Endodermal cell (in vitro differentiated cells): Measurements from ENCODE around the gene GPR25. TPM values are rescaled to one million over a fixed set of nuclear protein-coding genes. Genes with fewer than 3 reads are reported as not detected.

Experiments
- DNase-seq: peaks from one replicate; pipeline ENCODE4 v3.0.0-alpha.2; 2017
- H3K27ac ChIP-seq: 2 replicates; pipeline ENCODE4 v1.5.1; 2013; ENCODE audit warnings: mild to moderate bottlenecking, low read depth, low read length, moderate library complexity
- H3K27me3 ChIP-seq: 2 replicates; pipeline ENCODE4 v1.6.1; 2013; ENCODE audit warnings: mild to moderate bottlenecking, low read length, moderate library complexity; ENCODE audit not compliant: insufficient read depth, control insufficient read depth, poor library complexity, severe bottlenecking
- H3K36me3 ChIP-seq: 2 replicates; pipeline ENCODE4 v1.7.0; 2013; ENCODE audit warnings: mild to moderate bottlenecking, low read length, moderate library complexity; ENCODE audit not compliant: control insufficient read depth, insufficient read depth
- H3K4me1 ChIP-seq: one replicate; pipeline ENCODE4 v1.7.0; 2013; ENCODE audit warnings: low read length; ENCODE audit not compliant: control insufficient read depth, insufficient read depth
- H3K4me3 ChIP-seq: 2 replicates; pipeline ENCODE4 v1.5.1; 2013; ENCODE audit warnings: mild to moderate bottlenecking, low read length, moderate library complexity
- H3K9ac ChIP-seq: 2 replicates; pipeline ENCODE4 v1.6.1; 2013; ENCODE audit warnings: mild to moderate bottlenecking, low read length, moderate library complexity; ENCODE audit not compliant: poor library complexity, severe bottlenecking; ENCODE audit errors: extremely low read depth
- H3K9me3 ChIP-seq: 2 replicates; pipeline ENCODE4 v1.6.1; 2013; ENCODE audit warnings: mild to moderate bottlenecking, low read length, moderate library complexity; ENCODE audit not compliant: control insufficient read depth
- H3K27ac Mint-ChIP-seq: 2 replicates; pipeline ENCODE4 v1.8.0; 2020; ENCODE audit warnings: mixed read lengths
- H3K27me3 Mint-ChIP-seq: 2 replicates; pipeline ENCODE4 v1.8.0; 2021; ENCODE audit warnings: mild to moderate bottlenecking, mixed read lengths; ENCODE audit not compliant: insufficient read depth
- H3K36me3 Mint-ChIP-seq: 2 replicates; pipeline ENCODE4 v1.8.0; 2020; ENCODE audit warnings: low read depth, mixed read lengths
- H3K4me1 Mint-ChIP-seq: 2 replicates; pipeline ENCODE4 v1.8.0; 2020; ENCODE audit warnings: mixed read lengths
- H3K4me3 Mint-ChIP-seq: 2 replicates; pipeline ENCODE4 v1.8.0; 2020; ENCODE audit warnings: mild to moderate bottlenecking, moderate library complexity, mixed read lengths
- H3K9me3 Mint-ChIP-seq: 2 replicates; pipeline ENCODE4 v1.8.0; 2020; ENCODE audit warnings: mild to moderate bottlenecking, mixed read lengths
- CTCF ChIP-seq: fragments of 200-600 bp; sonication (generic); conservative IDR thresholded peaks from 2 replicates; pipeline ENCODE4 v1.5.0; 2021; ENCODE audit warnings: antibody characterized with exemption, mild to moderate bottlenecking
- WGBS, 2 experiments: methylation state at CpG; one replicate each; pipeline versions ENCODE4 v1.1.5 to v1.1.7; 2013; ENCODE audit warnings: missing lambda C conversion rate in 2 of 2, mixed read lengths in 1 of 2; ENCODE audit not compliant: insufficient coverage in 1 of 2, insufficient read length in 1 of 2; 5-methylcytosine and 5-hydroxymethylcytosine counted together
- total RNA-seq, 2 donors: library from RNA; stranded (reverse); fragmentation: NEBNext Ultra II Directional in 1 of 2; extraction: Animal tissue kit (Norgen Biotek cat#: 25700) in 1 of 2; gene quantifications; 2 replicates in 1 of 2; 3 replicates in 1 of 2; pipeline ENCODE4 v1.2.1, GENCODE V29; 2021

The GPR25 gene
- total RNA-seq, 2 donors from 2014 or later: not detected

GRCh38 chr1:200877839-200878551, 5.2 kb downstream of the GPR25 start:
- no peak for TF ChIP-seq CTCF
- no peak overlapping the region for H3K27ac Mint-ChIP-seq

DNA sequence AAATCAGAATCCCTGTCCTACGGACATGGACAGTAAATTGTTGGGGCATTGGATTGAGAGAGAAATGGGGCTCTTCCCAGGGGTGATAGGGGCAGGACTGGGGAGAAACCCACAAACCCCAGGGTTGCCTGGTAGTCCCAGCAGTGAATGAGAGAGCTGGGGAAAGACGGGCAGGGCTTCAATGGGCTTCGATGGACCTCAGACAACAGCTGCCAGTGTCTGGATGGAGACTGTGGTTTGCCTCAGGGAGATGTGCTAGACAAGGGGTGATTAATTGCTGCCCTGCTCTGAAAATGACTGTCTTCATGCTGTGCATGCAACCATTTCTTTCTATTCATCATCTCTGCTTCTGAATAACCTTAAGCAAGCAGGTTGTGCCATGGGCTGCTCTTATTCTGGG, 7.4 kb downstream of the GPR25 start:
- no peak for TF ChIP-seq CTCF
- WGBS, 2 experiments: 56 to 63% methylated on average over 1 to 3 of the region's 3 CpGs

More at GRCh38 chr1:200877839-200878551, 5.2 kb downstream of the GPR25 start:
- no peaks in the 10 kb centered on the region for H3K36me3 Mint-ChIP-seq
- peaks cover 8% of the 10 kb centered on the region for H3K27me3 Mint-ChIP-seq
- Histone ChIP-seq H3K27me3 (no peaks in the 10 kb centered on the region), H3K4me1 (no peaks in the 10 kb centered on the region), H3K4me3 (no peak overlapping the region), H3K36me3 (no peaks in the 10 kb centered on the region), H3K9me3 (no peaks in the 10 kb centered on the region), H3K27ac (no peak overlapping the region), H3K9ac (no peak overlapping the region)
- peaks cover 16% of the 10 kb centered on the region for H3K4me1 Mint-ChIP-seq
- H3K9me3 Mint-ChIP-seq: no peaks in the 10 kb centered on the region
- DNase-seq: peak; percentile 44
- 79 to 86% methylated on average over 4 to 6 of the region's 6 CpGs for WGBS, 2 experiments
- H3K4me3 Mint-ChIP-seq: no peak overlapping the region

DNA sequence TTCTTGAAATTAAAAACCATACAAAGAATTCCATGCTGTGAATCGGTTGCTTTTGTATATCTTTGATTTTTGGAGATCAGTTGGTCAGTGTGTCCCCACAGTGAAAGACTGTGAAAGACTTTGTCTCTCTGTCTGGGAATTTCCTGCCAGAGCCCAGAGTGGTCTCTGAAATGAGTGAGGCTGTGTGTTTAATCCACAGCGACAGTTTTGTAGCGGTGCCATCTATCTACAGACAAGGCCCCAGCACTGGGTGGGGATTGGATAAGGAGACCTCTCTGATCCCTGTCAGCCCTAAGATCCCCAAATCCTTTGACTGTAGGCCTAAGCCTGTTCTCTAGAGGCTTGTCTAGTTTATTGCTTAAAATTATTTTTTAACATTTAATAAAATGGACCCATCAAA, 10.3 kb downstream of the GPR25 start:
- Mint-ChIP-seq H3K4me3 (no peak overlapping the region), H3K27ac (no peak overlapping the region), H3K9me3 (no peaks in the 10 kb centered on the region), H3K27me3 (peaks cover 3% of the 10 kb centered on the region), H3K4me1 (peaks cover 25% of the 10 kb centered on the region), H3K36me3 (no peaks in the 10 kb centered on the region)
- TF ChIP-seq CTCF: no peak
- Histone ChIP-seq H3K36me3 (no peaks in the 10 kb centered on the region), H3K27ac (no peak overlapping the region), H3K4me1 (peaks cover 6% of the 10 kb centered on the region), H3K9ac (no peak overlapping the region), H3K4me3 (no peak overlapping the region), H3K9me3 (no peaks in the 10 kb centered on the region), H3K27me3 (no peaks in the 10 kb centered on the region)
- peak; percentile 43 for DNase-seq
- 93 to 100% methylated on average over 2 to 3 of the region's 3 CpGs for WGBS, 2 experiments

More for the DNA sequence above, 7.4 kb downstream of the GPR25 start:
- Histone ChIP-seq H3K4me1 (no peaks in the 10 kb centered on the region), H3K4me3 (no peak overlapping the region), H3K9me3 (no peaks in the 10 kb centered on the region), H3K9ac (no peak overlapping the region), H3K27ac (peak overlapping the region; percentile 92), H3K27me3 (no peaks in the 10 kb centered on the region), H3K36me3 (no peaks in the 10 kb centered on the region)
- no peak overlapping the region for H3K27ac Mint-ChIP-seq
- peak; percentile 24 for DNase-seq
- H3K36me3 Mint-ChIP-seq: no peaks in the 10 kb centered on the region
- no peaks in the 10 kb centered on the region for H3K9me3 Mint-ChIP-seq
- H3K27me3 Mint-ChIP-seq: no peaks in the 10 kb centered on the region
- H3K4me3 Mint-ChIP-seq: no peak overlapping the region
- H3K4me1 Mint-ChIP-seq: peaks cover 15% of the 10 kb centered on the region
